Measurements from ENCODE around the gene NEO1. TPM values are rescaled to one million over a fixed set of nuclear protein-coding genes. Genes with fewer than 3 reads are reported as not detected.

The NEO1 gene
- total and polyA plus RNA-seq, 2 experiments from 2014 or later: 4.5 to 13.6 TPM

DNA sequence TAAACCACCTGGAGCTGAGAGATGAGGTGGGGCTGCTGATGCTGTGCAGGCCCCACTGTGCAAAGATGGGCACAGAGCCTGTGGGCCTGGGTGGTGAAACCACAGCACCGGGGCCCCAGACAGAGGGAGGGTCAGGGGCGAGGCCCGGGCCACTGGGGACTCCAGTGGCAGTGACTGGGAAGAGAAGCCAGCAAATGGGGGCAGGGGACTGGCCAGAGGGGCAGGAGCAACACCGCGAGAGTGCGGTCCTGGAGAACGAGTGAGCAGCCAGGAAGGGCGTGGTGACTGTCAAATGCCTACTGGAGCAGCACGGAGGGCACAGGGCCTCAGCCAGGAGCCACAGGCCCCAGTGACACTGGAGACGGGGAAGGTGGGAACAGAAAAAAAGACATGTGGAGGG lies 276.7 kb downstream of the NEO1 start:
- H2AFZ ChIP-seq: no peak overlapping the region
- no peak overlapping the region for H3K9ac ChIP-seq
- in situ Hi-C loops (cut with MboI): no loop called here
- no peaks in the 10 kb centered on the region for H3K79me2 ChIP-seq (ENCODE audit: insufficient read depth)
- H3F3A ChIP-seq (ENCODE audit: insufficient read depth): no peaks in the 10 kb centered on the region
- H3K27ac ChIP-seq: no peak overlapping the region
- no peaks in the 10 kb centered on the region for H4K20me1 ChIP-seq (ENCODE audit: insufficient read depth)
- H3K9me3 ChIP-seq (ENCODE audit: low read depth): no peaks in the 10 kb centered on the region
- H3K9me2 ChIP-seq (ENCODE audit: insufficient read depth): no peaks in the 10 kb centered on the region
- no peaks in the 10 kb centered on the region for H3K4me1 ChIP-seq (ENCODE audit: insufficient read depth)
- no peak for TF ChIP-seq EZH2 (IDR thresholded peaks at IDR 0.05; ENCODE audit: insufficient read depth, poor library complexity, severe bottlenecking)
- no peak for TF ChIP-seq EZH2phosphoT487 (IDR thresholded peaks at IDR 0.05; ENCODE audit: insufficient read depth, low read depth)
- 61 to 63% methylated on average over 10 of the region's 10 CpGs for WGBS, 2 experiments (ENCODE audit: low coverage in 1 of 2, low lambda C conversion rate in 2 of 2, missing lambda C conversion rate in 2 of 2)
- peaks cover 3% of the 10 kb centered on the region; the same call in 1 of the 2 replicates for H3K27me3 ChIP-seq (replicated peaks; ENCODE audit: insufficient read depth)
- H3K4me3 ChIP-seq: no peak overlapping the region
- no peak overlapping the region for H3K4me2 ChIP-seq (ENCODE audit: unreplicated experiment)
- H3K36me3 ChIP-seq (ENCODE audit: low read depth): no peaks in the 10 kb centered on the region
- DNase-seq: no peak

DNA sequence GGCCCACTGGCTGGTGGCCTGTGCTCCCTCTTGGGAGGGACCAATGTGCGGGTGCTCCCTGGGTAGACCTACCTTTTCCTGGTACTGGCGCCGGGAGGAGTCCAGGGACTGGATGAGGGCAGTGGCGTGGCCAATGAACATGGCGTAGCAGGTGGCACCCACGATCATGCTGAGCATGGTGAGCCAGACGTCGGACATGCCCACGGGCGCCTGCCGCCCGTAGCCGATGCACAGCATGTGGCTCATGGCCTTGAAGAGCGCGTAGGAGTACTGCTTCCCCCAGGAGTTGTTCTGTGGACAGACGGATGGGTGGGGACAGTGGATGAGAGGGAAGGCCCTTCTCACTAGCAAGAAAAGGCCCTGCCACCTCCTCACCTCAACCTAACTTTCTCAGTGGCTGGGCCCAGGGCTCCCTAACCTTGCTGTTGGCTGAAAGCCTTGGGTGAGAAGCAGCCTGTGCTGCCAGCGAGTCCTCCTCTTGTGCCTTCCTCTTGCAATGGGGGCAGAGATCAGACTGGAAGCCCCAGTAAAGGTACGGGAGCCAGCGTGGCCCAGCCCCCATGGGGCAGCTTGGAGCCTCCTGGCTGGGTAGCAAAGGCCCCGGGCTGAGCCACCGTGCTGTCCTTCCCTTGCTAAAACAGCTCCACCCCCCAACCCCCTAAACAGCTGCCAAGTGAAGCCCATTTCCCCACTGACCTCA lies 277.4 kb downstream of the NEO1 start:
- Histone ChIP-seq H4K20me1 (ENCODE audit: insufficient read depth) (no peaks in the 10 kb centered on the region), H3K9ac (no peak overlapping the region), H3K4me2 (ENCODE audit: unreplicated experiment) (no peak overlapping the region), H3K9me3 (ENCODE audit: low read depth) (no peaks in the 10 kb centered on the region), H3K27me3 (replicated peaks; ENCODE audit: insufficient read depth) (peaks cover 3% of the 10 kb centered on the region; the same call in 1 of the 2 replicates), H3F3A (ENCODE audit: insufficient read depth) (no peaks in the 10 kb centered on the region), H3K36me3 (ENCODE audit: low read depth) (no peaks in the 10 kb centered on the region), H3K4me3 (no peak overlapping the region), H3K79me2 (ENCODE audit: insufficient read depth) (no peaks in the 10 kb centered on the region), H3K9me2 (ENCODE audit: insufficient read depth) (no peaks in the 10 kb centered on the region), H2AFZ (no peak overlapping the region), H3K27ac (no peak overlapping the region), H3K4me1 (ENCODE audit: insufficient read depth) (no peaks in the 10 kb centered on the region)
- DNase-seq: no peak
- WGBS, 2 experiments (ENCODE audit: low coverage in 1 of 2, low lambda C conversion rate in 2 of 2, missing lambda C conversion rate in 2 of 2): 70 to 76% methylated on average over 18 to 21 of the region's 21 CpGs
- in situ Hi-C loops (cut with MboI): no loop called here
- TF ChIP-seq EZH2 (IDR thresholded peaks at IDR 0.05; ENCODE audit: insufficient read depth, poor library complexity, severe bottlenecking) (no peak), EZH2phosphoT487 (IDR thresholded peaks at IDR 0.05; ENCODE audit: insufficient read depth, low read depth) (no peak)

DNA sequence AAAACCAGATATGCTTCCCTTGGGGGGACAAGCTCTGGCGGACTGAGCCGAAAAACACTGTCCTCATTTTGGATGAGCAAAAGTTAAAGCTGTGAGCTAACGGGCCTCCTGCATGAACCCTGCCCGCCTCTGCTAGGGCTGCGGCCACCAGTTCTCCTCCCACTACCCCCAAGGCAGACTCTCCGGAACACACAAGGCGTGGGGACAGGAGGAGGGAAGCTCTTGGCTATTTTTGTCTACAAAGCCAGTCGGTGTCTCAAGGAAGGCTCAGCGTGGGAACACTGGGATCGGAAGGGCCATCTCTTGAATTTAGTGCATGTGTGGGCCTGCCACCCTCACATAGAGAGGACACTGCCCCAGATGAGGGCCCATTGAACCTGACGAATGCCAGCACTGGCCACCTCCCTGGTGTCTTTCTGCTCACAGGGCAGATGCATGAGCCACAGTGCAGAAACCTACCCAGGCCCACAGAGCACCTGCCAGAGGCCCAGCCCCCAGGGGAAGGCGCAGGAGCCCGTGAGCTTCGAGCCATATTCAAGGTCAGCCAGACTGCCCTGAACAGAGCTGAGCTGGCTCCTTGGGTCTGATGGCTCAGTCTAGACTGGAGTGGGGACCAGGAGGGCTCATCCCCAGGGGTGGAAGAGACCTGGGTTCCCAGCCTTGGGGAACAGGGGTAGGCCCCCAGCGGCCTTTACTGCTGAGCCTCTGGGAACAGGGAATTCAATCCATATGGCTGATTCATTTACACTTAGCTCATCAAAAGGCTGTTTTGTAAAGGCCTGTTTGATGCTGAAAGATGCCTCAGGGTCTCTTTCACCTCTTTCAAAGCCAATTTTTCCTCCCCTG lies 278.2 kb downstream of the NEO1 start:
- Histone ChIP-seq H3K4me2 (ENCODE audit: unreplicated experiment) (no peak overlapping the region), H3K4me1 (ENCODE audit: insufficient read depth) (no peaks in the 10 kb centered on the region), H4K20me1 (ENCODE audit: insufficient read depth) (no peaks in the 10 kb centered on the region), H3K36me3 (ENCODE audit: low read depth) (no peaks in the 10 kb centered on the region), H3K9ac (no peak overlapping the region), H3K9me3 (ENCODE audit: low read depth) (no peaks in the 10 kb centered on the region), H3K9me2 (ENCODE audit: insufficient read depth) (no peaks in the 10 kb centered on the region), H3K79me2 (ENCODE audit: insufficient read depth) (no peaks in the 10 kb centered on the region), H2AFZ (no peak overlapping the region), H3K27me3 (replicated peaks; ENCODE audit: insufficient read depth) (peaks cover 3% of the 10 kb centered on the region; the same call in 1 of the 2 replicates), H3K4me3 (no peak overlapping the region), H3K27ac (no peak overlapping the region), H3F3A (ENCODE audit: insufficient read depth) (no peaks in the 10 kb centered on the region)
- TF ChIP-seq EZH2 (IDR thresholded peaks at IDR 0.05; ENCODE audit: insufficient read depth, poor library complexity, severe bottlenecking): no peak
- no peak for TF ChIP-seq EZH2phosphoT487 (IDR thresholded peaks at IDR 0.05; ENCODE audit: insufficient read depth, low read depth)
- peak; percentile 17 for DNase-seq
- in situ Hi-C loops (cut with MboI): no loop called here
- WGBS, 2 experiments (ENCODE audit: low coverage in 1 of 2, low lambda C conversion rate in 2 of 2, missing lambda C conversion rate in 2 of 2): 62 to 66% methylated on average over 15 of the region's 15 CpGs

DNA sequence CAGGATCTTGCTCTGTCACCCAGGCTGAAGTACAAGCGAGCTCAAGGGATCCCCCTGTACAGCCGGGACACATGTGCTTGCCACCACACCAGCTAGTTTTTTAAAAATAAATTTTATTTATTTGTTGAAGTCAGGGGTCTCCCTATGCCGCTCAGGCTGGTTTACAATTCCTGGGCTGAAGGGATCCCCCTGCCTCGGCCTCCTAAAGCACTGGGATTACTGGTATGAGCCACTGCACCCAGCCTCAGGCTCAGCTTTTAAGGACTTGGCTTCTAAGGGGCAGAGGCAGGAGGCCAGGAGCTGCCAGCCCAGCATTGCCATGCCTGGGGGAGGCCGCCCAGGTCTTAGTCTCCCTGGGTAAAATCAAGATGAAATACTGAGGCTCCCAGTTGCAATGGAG lies 279.2 kb downstream of the NEO1 start:
- Histone ChIP-seq H3K9me3 (ENCODE audit: low read depth) (no peaks in the 10 kb centered on the region), H3K9me2 (ENCODE audit: insufficient read depth) (no peaks in the 10 kb centered on the region), H3K79me2 (ENCODE audit: insufficient read depth) (no peaks in the 10 kb centered on the region), H3K4me3 (no peak overlapping the region), H3K27ac (no peak overlapping the region), H3F3A (ENCODE audit: insufficient read depth) (no peaks in the 10 kb centered on the region), H2AFZ (no peak overlapping the region), H3K4me1 (ENCODE audit: insufficient read depth) (no peaks in the 10 kb centered on the region), H3K9ac (no peak overlapping the region), H4K20me1 (ENCODE audit: insufficient read depth) (no peaks in the 10 kb centered on the region), H3K36me3 (ENCODE audit: low read depth) (no peaks in the 10 kb centered on the region), H3K4me2 (ENCODE audit: unreplicated experiment) (no peak overlapping the region), H3K27me3 (replicated peaks; ENCODE audit: insufficient read depth) (peaks cover under 1% of the 10 kb centered on the region; the same call in 1 of the 2 replicates)
- 61 to 77% methylated on average over 5 of the region's 5 CpGs for WGBS, 2 experiments (ENCODE audit: low coverage in 1 of 2, low lambda C conversion rate in 2 of 2, missing lambda C conversion rate in 2 of 2)
- TF ChIP-seq EZH2phosphoT487 (IDR thresholded peaks at IDR 0.05; ENCODE audit: insufficient read depth, low read depth) (no peak), EZH2 (IDR thresholded peaks at IDR 0.05; ENCODE audit: insufficient read depth, poor library complexity, severe bottlenecking) (no peak)
- in situ Hi-C loops (cut with MboI): no loop called here
- no peak for DNase-seq
